HCT116 (cell line): ENCODE results near the gene KRT7. TPM values are rescaled to one million over a fixed set of nuclear protein-coding genes. Genes with fewer than 3 reads are reported as not detected.

Source experiments
- ATAC-seq: fragments of 200-7000 bp; cut with Tn5 transposase; 2 replicates; pipeline ENCODE4 v1.9.1; 2020; ENCODE audit warnings: mild to moderate bottlenecking, moderate library complexity
- BruUV-seq: library from RNA; stranded (reverse); fragments of 400-500 nt; replicated peaks from 2 replicates; lab custom pipeline; 2021; lab: Mats Ljungman, UMichigan
- CTCF ChIA-PET: fragments of 300-600 bp; sonication (Branson Sonifier 250); formaldehyde crosslinking; loops from one replicate; lab custom pipeline; 2021; ENCODE audit warnings: antibody characterized with exemption; lab: Charles Lee
- POLR2A ChIA-PET: fragments of 300-600, 350-600 bp; sonication (Branson Sonifier 250); formaldehyde crosslinking; loops from one replicate; lab custom pipeline; 2021; ENCODE audit warnings: antibody characterized with exemption; lab: Charles Lee
- RAD21 ChIA-PET, 2 experiments: fragments of 300-600 bp; sonication (Branson Sonifier 250); formaldehyde crosslinking; loops; one replicate each; lab custom pipeline; 2023; ENCODE audit warnings: low total read pairs in 2 of 2; ENCODE audit not compliant: uncharacterized antibody in 2 of 2, unreplicated experiment in 2 of 2, low non-redundant PET in 1 of 2; lab: Charles Lee
- DNase-seq: peaks from one replicate; pipeline ENCODE4 v3.0.0-alpha.2; 2010; ENCODE audit warnings: low read depth, low spot score
- H2AFZ ChIP-seq: fragments of 200-600 bp; shearing (Covaris generic), sonication (generic); 2 replicates; pipeline ENCODE4 v1.6.1; 2017; ENCODE audit warnings: low read depth, mixed run types, mixed read lengths, antibody characterized with exemption, low read length; ENCODE audit not compliant: poor library complexity, severe bottlenecking
- H3K27ac ChIP-seq: 2 replicates; pipeline ENCODE4 v1.5.1; 2012; ENCODE audit warnings: low read depth, low read length
- H3K27me3 ChIP-seq: fragments of 200-600 bp; sonication (generic); 2 replicates; pipeline ENCODE4 v1.6.1; 2016; ENCODE audit warnings: mixed run types, low read length, mixed read lengths; ENCODE audit not compliant: insufficient read depth
- H3K36me3 ChIP-seq, 2 experiments: fragments of 200-500 bp in 1 of 2; fragments of 200-600 bp in 1 of 2; sonication (Bioruptor generic) in 1 of 2; sonication (generic) in 1 of 2; 2 replicates each; pipeline versions ENCODE4 v1.5.1 to v1.6.1; 2014 to 2016; ENCODE audit warnings: low read length in 2 of 2, inconsistent platforms in 1 of 2, mixed read lengths in 1 of 2, mixed run types in 1 of 2; ENCODE audit not compliant: insufficient read depth in 2 of 2, control insufficient read depth in 1 of 2
- H3K4me1 ChIP-seq, 2 experiments: fragments of 200-600 bp in 1 of 2; sonication (generic) in 1 of 2; 2 replicates each; pipeline versions ENCODE4 v1.5.1 to v1.6.1; 2012 to 2017; ENCODE audit warnings: low read length in 2 of 2, inconsistent platforms in 1 of 2, mild to moderate bottlenecking in 1 of 2, mixed read lengths in 1 of 2, mixed run types in 1 of 2, moderate library complexity in 1 of 2; ENCODE audit not compliant: insufficient read depth in 2 of 2, control insufficient read depth in 1 of 2
- H3K4me2 ChIP-seq: fragments of 200-600 bp; sonication (generic); 2 replicates; pipeline ENCODE4 v1.6.1; 2017; ENCODE audit warnings: mixed run types, low read length, mixed read lengths
- H3K4me3 ChIP-seq, 2 experiments: fragments of 200-600 bp in 1 of 2; sonication (generic) in 1 of 2; replicated peaks in 1 of 2; 2 replicates each; pipeline ENCODE4 v1.5.1; 2011 to 2016; ENCODE audit warnings: low read length in 2 of 2, control low read depth in 1 of 2, low read depth in 1 of 2, mild to moderate bottlenecking in 1 of 2, mixed read lengths in 1 of 2, mixed run types in 1 of 2
- H3K79me2 ChIP-seq: fragments of 200-600 bp; sonication (generic); 2 replicates; pipeline ENCODE4 v1.6.1; 2017; ENCODE audit warnings: mild to moderate bottlenecking, mixed run types, low read length, moderate library complexity, mixed read lengths; ENCODE audit not compliant: insufficient read depth
- H3K9ac ChIP-seq: fragments of 200-600 bp; sonication (generic); 2 replicates; pipeline ENCODE4 v1.6.1; 2016; ENCODE audit warnings: low read length, mixed read lengths
- H3K9me2 ChIP-seq: fragments of 200-600 bp; sonication (generic), shearing (Covaris generic); 2 replicates; pipeline ENCODE4 v1.6.1; 2017; ENCODE audit warnings: mixed run types, mild to moderate bottlenecking, moderate library complexity; ENCODE audit not compliant: insufficient read depth
- H3K9me3 ChIP-seq, 2 experiments: fragments of 200-500 bp in 1 of 2; fragments of 200-600 bp in 1 of 2; sonication (Bioruptor generic) in 1 of 2; sonication (generic) in 1 of 2; 2 replicates each; pipeline ENCODE4 v1.6.1; 2014 to 2017; ENCODE audit warnings: low read length in 2 of 2, mixed read lengths in 2 of 2, inconsistent platforms in 1 of 2, low read depth in 1 of 2, mild to moderate bottlenecking in 1 of 2, mixed run types in 1 of 2, moderate library complexity in 1 of 2; ENCODE audit not compliant: control insufficient read depth in 1 of 2, insufficient read depth in 1 of 2
- H4K20me1 ChIP-seq: fragments of 200-600 bp; sonication (generic), shearing (Covaris generic); 2 replicates; pipeline ENCODE4 v1.6.1; 2017; ENCODE audit warnings: mixed run types, mild to moderate bottlenecking, moderate library complexity; ENCODE audit not compliant: insufficient read depth
- EZH2phosphoT487 ChIP-seq: fragments of 200-600 bp; IDR thresholded peaks from 2 replicates; pipeline ENCODE4 v1.6.1; 2018; ENCODE audit warnings: antibody characterized with exemption, borderline replicate concordance
- POLR2AphosphoS5 ChIP-seq: IDR thresholded peaks from 2 replicates; pipeline ENCODE4 v1.6.1; 2011; ENCODE audit warnings: mild to moderate bottlenecking, low read depth, low read length, moderate library complexity
- SP1 ChIP-seq: IDR thresholded peaks from 2 replicates; pipeline ENCODE4 v1.6.1; 2012; ENCODE audit warnings: low read depth
- intact Hi-C: fragments of 100-400 bp; cut with micrococcal nuclease; formaldehyde crosslinking; loops from 2 replicates; pipeline ENCODE4 v1.10.0; 2022
- total RNA-seq: library from RNA; stranded (reverse); gene quantifications from one replicate; pipeline ENCODE4 v1.2.1, GENCODE V29; 2021; ENCODE audit not compliant: unreplicated experiment
- TF ChIP-seq, protein P1 (sequence below): IDR thresholded peaks from 2 replicates; pipeline ENCODE4 v1.6.1; 2012; ENCODE audit warnings: low read depth
- TF ChIP-seq, protein P2 (sequence below): IDR thresholded peaks from 2 replicates; pipeline ENCODE4 v1.6.1; 2012
- TF ChIP-seq, protein P3 (sequence below): IDR thresholded peaks from 2 replicates; pipeline ENCODE4 v1.6.1; 2012
- TF ChIP-seq, protein P4 (sequence below): IDR thresholded peaks from 2 replicates; pipeline ENCODE4 v1.6.1; 2011; ENCODE audit warnings: mild to moderate bottlenecking, low read length, moderate library complexity; ENCODE audit not compliant: insufficient replicate concordance; ENCODE audit errors: extremely low read depth
- TF ChIP-seq, protein P5 (sequence below), 3 experiments: fragments of 200-600 bp in 1 of 3; sonication (generic) in 1 of 3; IDR thresholded peaks in 2 of 3; conservative IDR thresholded peaks in 1 of 3; 2 replicates each; pipeline ENCODE4 v1.5.1; 2012 to 2017; ENCODE audit warnings: low read depth in 2 of 3, low read length in 2 of 3, antibody characterized with exemption in 1 of 3, borderline replicate concordance in 1 of 3, control low read depth in 1 of 3, mild to moderate bottlenecking in 1 of 3, mixed read lengths in 1 of 3, mixed run types in 1 of 3, moderate library complexity in 1 of 3; ENCODE audit not compliant: insufficient read depth in 1 of 3

Gene KRT7
- total RNA-seq, 1 experiment from 2014 or later, result 72.6 TPM

DNA sequence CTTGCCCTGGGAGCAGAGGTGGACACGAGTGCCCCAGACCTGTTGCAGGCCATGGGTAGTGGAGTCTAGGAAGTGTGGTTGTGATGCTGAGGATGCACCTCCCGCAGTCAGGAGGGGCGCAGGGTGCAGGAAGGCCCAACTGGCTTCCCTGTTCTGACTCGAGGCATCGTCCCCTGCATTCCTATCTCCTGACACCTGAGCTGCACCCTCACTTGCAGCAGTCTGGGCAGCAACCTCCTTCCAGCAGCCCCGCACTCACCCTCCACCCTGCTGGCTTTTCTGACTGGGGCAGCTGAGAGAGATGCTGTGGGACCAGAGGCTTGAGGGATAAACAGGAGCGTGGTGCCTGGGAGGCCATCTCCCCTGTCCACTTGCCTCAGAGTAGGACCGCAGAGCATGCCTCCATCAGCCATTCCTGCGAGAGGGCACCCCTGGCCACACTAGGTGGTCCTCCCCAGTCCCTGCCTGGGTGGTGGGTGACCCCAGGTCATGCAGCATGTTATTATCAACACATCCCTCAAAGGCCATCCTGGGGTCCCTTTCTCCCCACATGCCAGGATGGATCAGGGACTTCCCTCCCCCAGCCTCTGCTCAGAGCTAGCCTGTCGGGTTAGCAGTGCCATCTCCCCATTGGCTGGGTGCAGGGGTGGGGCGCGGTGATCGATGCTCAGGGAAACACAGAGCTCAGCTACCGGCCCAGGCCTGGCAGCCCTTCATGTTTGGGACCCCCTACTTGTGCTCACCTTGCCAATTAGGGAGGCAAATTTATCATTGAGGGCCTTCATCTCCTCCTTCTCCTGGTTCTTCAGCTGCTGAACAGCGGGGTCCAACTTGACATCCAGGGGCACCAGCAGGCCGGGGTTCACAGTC lies 41.9 kb upstream of the KRT7 start:
- ChIA-PET POLR2A (interaction anchor here (0.7 to 3.8 kb wide), 8 partner anchors 9 to 862 kb away, joined by 3 to 32 read pairs (median 7); no protein-coding TSS in a partner anchor), RAD21 (no interaction called here), CTCF (interaction anchor here (0.8 to 2.2 kb wide), 5 partner anchors 16 to 136 kb away, joined by 3 to 15 read pairs (median 7); no protein-coding TSS in a partner anchor)
- Histone ChIP-seq H3K4me1 (peaks cover 65 to 97% of the 10 kb centered on the region in 2 experiments), H3K9ac (peak overlapping the region; percentile 68), H3K27ac (peak overlapping the region; percentile 62), H3K4me3 (peak overlapping the region; percentile 39 to 52), H3K9me3 (no peaks in the 10 kb centered on the region), H4K20me1 (no peaks in the 10 kb centered on the region), H3K27me3 (no peaks in the 10 kb centered on the region; the same call in 1 of the 2 replicates), H3K36me3 (no peaks in the 10 kb centered on the region), H3K79me2 (no peaks in the 10 kb centered on the region), H3K9me2 (no peaks in the 10 kb centered on the region), H2AFZ (no peak overlapping the region), H3K4me2 (peak overlapping the region; percentile 78)
- TF ChIP-seq, protein P1, sequence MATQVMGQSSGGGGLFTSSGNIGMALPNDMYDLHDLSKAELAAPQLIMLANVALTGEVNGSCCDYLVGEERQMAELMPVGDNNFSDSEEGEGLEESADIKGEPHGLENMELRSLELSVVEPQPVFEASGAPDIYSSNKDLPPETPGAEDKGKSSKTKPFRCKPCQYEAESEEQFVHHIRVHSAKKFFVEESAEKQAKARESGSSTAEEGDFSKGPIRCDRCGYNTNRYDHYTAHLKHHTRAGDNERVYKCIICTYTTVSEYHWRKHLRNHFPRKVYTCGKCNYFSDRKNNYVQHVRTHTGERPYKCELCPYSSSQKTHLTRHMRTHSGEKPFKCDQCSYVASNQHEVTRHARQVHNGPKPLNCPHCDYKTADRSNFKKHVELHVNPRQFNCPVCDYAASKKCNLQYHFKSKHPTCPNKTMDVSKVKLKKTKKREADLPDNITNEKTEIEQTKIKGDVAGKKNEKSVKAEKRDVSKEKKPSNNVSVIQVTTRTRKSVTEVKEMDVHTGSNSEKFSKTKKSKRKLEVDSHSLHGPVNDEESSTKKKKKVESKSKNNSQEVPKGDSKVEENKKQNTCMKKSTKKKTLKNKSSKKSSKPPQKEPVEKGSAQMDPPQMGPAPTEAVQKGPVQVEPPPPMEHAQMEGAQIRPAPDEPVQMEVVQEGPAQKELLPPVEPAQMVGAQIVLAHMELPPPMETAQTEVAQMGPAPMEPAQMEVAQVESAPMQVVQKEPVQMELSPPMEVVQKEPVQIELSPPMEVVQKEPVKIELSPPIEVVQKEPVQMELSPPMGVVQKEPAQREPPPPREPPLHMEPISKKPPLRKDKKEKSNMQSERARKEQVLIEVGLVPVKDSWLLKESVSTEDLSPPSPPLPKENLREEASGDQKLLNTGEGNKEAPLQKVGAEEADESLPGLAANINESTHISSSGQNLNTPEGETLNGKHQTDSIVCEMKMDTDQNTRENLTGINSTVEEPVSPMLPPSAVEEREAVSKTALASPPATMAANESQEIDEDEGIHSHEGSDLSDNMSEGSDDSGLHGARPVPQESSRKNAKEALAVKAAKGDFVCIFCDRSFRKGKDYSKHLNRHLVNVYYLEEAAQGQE, result no peak
- TF ChIP-seq EZH2phosphoT487 (no peak), SP1 (no peak), POLR2AphosphoS5 (no peak)
- TF ChIP-seq, protein P2, sequence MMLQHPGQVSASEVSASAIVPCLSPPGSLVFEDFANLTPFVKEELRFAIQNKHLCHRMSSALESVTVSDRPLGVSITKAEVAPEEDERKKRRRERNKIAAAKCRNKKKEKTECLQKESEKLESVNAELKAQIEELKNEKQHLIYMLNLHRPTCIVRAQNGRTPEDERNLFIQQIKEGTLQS, result no peak
- TF ChIP-seq, protein P3, sequence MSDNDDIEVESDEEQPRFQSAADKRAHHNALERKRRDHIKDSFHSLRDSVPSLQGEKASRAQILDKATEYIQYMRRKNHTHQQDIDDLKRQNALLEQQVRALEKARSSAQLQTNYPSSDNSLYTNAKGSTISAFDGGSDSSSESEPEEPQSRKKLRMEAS, result no peak
- TF ChIP-seq, protein P4, sequence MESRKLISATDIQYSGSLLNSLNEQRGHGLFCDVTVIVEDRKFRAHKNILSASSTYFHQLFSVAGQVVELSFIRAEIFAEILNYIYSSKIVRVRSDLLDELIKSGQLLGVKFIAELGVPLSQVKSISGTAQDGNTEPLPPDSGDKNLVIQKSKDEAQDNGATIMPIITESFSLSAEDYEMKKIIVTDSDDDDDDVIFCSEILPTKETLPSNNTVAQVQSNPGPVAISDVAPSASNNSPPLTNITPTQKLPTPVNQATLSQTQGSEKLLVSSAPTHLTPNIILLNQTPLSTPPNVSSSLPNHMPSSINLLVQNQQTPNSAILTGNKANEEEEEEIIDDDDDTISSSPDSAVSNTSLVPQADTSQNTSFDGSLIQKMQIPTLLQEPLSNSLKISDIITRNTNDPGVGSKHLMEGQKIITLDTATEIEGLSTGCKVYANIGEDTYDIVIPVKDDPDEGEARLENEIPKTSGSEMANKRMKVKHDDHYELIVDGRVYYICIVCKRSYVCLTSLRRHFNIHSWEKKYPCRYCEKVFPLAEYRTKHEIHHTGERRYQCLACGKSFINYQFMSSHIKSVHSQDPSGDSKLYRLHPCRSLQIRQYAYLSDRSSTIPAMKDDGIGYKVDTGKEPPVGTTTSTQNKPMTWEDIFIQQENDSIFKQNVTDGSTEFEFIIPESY, result no peak
- TF ChIP-seq, protein P5, sequence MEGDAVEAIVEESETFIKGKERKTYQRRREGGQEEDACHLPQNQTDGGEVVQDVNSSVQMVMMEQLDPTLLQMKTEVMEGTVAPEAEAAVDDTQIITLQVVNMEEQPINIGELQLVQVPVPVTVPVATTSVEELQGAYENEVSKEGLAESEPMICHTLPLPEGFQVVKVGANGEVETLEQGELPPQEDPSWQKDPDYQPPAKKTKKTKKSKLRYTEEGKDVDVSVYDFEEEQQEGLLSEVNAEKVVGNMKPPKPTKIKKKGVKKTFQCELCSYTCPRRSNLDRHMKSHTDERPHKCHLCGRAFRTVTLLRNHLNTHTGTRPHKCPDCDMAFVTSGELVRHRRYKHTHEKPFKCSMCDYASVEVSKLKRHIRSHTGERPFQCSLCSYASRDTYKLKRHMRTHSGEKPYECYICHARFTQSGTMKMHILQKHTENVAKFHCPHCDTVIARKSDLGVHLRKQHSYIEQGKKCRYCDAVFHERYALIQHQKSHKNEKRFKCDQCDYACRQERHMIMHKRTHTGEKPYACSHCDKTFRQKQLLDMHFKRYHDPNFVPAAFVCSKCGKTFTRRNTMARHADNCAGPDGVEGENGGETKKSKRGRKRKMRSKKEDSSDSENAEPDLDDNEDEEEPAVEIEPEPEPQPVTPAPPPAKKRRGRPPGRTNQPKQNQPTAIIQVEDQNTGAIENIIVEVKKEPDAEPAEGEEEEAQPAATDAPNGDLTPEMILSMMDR (IDR thresholded peaks at IDR 0.05 in 2 of 3, conservative IDR thresholded peaks at IDR 0.05 in 1 of 3; ENCODE audit: borderline replicate concordance in 1 of 3, insufficient read depth in 1 of 3, low read depth in 2 of 3, low read length in 2 of 3), result no peak
- ATAC-seq (0 out of 2 replicates have a peak, but pooled peaks have one; percentile 16), DNase-seq (no peak)
- intact Hi-C loops, result no loop called here
- BruUV-seq, result TSS peak; percentile 58
